Stimulated activated CD8-positive, alpha-beta memory T cell treated with anti-CD3 and anti-CD28 coated beads, Interleukin-12 subunit alpha, Interleukin-12 subunit beta, amount 100 ng/mL, for 24 hours (primary cell): ENCODE data around the gene STX2.
"Not testable (repeated sequence)": the region's sequence is repeated elsewhere in the genome, so short reads cannot be mapped to it uniquely, and the experiment has no call there.

Experiments used
- DNase-seq: peaks from one replicate; pipeline ENCODE4 v3.0.0-alpha.2; 2020; ENCODE audit errors: extremely low read depth

Gene STX2

GRCh38 chr12:130765186-130765659 is 73.8 kb downstream of the STX2 start:
- no peak for DNase-seq

- no peak for DNase-seq
Measured at GRCh38 chr12:130764475-130765185, 74.4 kb downstream of the STX2 start.

DNA sequence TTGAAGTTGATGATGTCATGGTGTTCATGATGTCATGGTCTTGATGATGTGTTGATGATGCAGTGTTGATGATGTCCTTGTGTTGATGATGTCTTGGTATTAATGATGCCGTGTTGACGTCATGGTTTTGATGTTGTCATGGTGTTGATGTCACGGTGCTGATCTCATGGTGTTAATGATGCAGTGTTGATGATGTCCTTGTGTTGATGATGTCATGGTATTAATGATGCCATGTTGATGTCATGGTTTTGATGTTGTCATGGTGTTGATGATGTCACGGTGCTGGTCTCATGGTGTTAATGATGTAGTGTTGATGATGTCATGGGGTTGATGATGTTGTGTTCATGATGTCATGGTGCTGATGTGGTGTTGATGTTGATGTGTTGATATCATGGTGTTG is 75.0 kb downstream of the STX2 start:
- DNase-seq = no peak

DNA sequence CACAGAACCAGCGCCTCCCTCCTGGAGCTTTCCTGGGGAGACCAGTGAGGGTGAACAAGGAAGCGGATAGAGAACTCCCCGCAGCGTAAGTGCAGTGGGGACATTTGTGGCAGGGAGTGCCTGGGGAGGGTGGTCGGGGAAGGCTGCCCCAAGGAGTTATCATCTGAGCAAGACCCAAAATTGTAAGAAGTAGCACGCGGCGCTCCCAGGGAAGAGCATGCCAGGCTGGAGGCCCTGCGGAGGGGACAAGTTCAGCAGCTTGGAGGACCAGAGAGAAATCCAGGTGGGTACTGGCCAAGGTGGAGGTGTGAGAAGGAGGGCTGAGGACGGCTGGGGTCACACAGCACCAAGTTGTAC is 76.8 kb downstream of the STX2 start:
- DNase-seq = no peak

DNA sequence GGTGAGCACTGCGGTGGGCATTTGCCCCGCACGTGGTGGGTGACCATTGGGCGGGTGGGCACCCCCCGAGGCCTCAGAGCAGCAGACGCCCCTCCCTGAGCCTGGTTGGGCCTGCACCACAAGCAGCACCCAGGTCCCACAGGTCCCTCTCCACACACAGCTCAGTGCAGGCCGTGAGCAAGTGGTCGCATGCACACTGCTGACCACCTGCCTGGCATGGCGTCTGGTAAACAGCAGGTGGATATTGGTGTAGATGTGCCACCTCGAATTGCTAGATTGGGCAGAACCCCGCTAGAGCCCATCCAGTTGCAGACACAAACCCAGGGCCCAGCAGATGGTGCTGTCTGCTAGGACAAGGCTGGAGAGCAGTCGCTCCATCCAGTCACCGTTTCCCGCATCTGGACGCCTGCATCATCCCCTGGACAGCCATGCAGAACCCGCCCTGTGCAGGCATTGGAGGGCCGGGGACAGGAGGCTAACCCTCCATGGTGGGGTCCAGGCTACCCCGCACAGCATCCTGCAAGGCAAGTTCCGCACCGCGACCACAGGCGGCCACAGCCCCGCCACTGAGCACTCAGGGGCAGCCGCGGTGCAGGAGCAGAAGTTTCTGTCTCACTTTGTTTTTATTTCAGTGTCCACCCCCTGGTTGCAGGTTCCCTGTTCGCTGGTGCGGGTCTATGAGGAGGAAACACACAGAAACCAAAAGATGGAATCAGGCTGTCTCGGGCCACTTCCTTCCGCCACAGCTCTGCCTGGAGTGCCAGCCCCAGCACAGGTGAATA is 77.3 kb downstream of the STX2 start:
- DNase-seq = peak; percentile 11

- DNase-seq = no peak
Measured at GRCh38 chr12:130754234-130754901, 84.7 kb downstream of the STX2 start.

- no peak for DNase-seq
Measured at GRCh38 chr12:130752692-130753230, 86.3 kb downstream of the STX2 start.

DNA sequence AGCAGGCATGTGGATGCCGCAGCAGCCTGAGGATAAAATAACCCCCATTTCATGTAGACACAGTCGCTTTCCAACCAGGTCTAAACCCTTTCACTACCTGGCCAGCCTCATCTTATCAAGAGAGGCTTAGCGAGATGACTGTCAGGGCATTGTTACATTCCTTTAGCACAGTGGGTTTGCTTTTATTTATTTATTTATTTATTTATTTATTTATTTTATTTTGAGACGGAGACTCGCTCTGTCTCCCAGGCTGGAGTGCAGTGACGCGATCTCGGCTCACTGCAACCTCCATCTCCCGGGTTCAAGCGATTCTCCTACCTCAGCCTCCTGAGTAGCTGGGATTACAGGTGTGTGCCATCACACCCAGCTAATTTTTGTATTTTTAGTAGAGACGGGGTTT is 87.0 kb downstream of the STX2 start:
- not testable (repeated sequence) for DNase-seq

GRCh38 chr12:130748786-130749185 is 90.3 kb downstream of the STX2 start:
- DNase-seq = no peak

DNA sequence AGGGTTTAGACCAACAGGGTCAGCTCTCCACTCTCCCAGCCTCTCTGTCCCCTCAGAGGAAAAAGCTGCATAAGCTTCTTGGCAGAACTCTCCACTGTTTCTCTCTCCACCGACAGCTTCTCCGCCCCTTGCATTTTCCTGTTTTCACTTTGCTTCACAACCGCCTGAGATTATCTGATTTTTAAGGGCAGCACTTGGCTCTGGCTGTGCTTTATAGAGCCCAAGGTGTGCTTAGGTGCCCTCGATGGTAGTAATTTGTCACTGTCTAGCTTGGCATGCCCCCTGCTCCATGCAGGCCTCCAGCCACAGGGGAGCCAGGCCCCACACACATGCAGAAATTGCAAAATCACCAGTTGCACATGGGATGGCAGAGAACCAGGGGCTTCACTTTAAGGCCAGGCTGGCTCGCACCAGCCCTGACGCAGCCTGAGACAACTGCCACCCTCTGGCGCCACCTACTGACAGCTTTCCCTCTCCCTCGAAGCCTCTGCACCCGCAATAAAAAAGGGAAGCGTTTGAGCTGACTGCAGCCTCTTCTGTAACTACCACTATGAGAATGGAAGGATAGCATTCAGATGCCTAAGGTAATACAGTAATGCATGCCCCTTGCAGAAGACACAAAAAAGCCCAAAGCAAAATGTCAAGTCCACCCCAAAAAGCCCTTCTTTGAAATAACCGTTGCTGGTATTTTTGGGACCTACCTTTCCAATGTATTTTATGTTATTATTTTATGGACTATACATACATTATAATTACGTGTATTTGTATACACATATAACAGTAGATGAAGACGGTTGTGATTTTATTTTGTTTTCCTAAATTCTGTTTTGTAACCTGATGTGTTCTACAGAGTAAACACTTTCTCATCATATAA is 90.9 kb downstream of the STX2 start:
- peak; percentile 14 for DNase-seq

- no peak for DNase-seq
Measured at GRCh38 chr12:130746546-130746945, 92.5 kb downstream of the STX2 start.

DNA sequence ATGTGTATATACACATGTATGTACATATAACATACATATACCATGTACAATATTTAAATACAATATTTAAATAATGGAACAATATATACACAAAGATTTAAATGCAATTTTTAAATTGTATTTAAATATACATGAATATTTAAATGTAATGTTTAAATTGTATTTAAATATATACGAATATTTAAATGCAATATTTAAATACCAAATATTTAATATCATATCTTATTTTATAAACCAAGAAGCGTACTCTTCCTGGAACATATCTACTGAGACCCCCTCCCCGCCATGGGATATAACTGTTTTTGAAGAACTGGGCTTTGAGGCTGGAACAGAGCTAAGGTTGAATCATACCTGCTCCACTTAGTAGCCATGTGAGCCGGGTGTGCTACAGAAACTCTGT is 93.1 kb downstream of the STX2 start:
- DNase-seq = no peak

DNA sequence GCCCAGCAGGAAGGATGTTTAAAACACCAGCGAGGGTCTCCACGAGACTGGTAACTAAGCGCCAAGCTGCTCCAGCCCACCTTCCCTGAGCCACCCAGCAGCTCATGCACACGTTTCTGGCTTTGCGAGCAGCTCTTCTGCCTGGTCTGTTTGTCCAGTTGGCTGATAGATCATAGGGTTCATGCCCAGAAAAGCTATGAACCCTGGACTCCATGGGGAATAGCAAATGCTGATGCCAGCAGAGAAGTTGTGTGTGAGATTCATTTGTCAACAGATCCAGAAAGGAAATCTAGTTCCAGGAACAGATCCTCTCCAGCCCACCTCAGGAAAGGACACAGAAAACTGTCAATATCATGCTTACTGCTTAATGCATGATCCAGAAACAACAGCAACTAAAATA is 94.8 kb downstream of the STX2 start:
- no peak for DNase-seq

DNA sequence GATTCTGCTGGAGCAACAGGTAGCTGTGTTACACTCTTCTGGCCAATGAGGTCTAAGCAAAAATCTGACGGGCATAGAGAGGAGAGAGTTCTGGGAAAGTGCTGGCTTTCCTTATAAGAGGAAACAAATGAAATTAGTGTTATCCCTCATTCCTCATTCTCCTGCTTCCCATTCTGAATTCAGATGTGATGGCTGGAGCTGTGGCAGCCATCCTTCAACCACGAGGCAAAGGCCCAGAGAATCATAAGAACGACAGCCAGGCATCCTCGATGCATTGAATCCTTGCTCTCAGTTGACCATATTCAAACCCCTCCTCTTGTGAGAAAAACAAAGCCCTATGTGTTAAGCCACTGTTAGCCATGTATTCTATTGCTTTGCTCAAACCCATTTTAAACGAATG is 95.4 kb downstream of the STX2 start:
- no peak for DNase-seq

DNA sequence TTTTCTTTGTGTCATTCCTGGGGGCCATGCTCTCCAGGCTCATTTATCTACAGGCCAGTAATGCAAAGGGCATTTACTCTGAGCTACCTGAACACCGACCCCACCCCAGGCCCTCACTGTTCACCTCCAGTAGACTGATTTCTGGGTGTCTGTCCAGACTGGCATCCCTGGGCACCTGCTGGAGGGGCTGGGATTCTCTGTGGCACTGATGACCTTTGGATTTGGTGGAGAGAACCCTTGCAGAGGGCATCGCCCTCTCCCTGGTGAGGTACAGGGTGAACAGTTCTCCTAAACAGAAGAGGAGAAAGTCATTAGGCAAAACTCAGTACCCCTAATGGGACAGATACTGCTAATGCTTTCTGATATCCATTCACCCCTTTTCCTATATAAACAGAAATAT is 95.9 kb downstream of the STX2 start:
- DNase-seq = no peak

DNA sequence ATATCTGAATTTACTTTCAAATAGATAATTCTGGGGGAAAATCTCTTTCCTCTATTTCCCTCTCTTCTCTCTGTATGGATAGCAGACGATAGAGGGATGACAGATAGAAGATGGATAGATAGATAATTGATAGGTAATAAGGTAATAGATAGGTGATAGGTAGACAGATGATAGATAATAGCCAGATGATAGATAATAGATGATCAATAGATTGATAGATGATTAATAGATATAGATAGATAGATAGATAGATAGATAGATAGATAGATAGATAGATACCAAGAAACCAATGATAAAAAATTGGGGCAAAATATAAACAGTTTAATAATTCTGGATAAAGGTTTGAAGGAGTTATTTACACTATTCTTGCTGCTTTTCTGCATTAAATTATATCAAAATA is 96.3 kb downstream of the STX2 start:
- DNase-seq = no peak

- DNase-seq = no peak
Measured at GRCh38 chr12:130742112-130742511, 96.9 kb downstream of the STX2 start.
